Middle frontal gyrus (tissue), 1 donor: ENCODE results near the gene SAMD4A.

ENCODE experiments used
- DNase-seq: peaks from one replicate; pipeline ENCODE4 v3.0.0-alpha.2; 2015; ENCODE audit warnings: low spot score; ENCODE audit errors: extremely low spot score

The SAMD4A gene

DNA sequence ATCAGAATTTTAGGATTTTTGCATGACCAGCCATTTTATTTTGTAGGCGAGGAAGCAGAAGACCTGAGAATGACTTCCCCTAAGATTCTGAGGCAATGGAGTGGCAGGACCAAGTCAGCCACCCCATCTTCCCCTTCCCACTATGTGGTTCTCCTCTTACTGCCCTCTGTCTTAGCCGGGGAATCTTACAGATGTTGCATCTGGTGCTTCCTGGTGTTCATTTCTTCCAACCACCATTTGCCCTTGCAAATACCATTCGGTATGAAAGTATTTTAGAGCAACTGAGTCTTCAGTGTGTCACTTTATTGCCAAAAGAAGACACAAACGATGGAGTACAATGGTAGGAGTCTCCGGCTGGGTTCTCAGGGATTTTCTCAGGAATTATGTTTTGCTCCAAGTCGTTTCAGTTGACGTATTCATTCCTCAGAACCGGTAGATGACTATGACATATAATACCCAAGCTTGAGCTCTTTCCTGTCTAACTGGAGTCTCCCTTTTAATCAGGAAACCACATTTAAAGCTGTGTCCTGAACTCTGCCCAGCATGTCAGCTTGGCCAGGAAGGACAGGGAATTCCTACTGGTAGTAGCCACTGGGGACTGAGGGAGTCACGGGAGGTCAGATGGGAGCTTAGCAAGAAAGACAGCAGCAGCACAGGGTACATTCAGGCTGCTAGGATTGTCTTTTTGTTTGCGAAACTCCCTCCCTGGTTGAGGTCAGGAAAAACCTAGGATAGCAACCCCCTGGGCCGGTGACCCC lies 87.0 kb downstream of the SAMD4A start:
- no peak for DNase-seq

DNA sequence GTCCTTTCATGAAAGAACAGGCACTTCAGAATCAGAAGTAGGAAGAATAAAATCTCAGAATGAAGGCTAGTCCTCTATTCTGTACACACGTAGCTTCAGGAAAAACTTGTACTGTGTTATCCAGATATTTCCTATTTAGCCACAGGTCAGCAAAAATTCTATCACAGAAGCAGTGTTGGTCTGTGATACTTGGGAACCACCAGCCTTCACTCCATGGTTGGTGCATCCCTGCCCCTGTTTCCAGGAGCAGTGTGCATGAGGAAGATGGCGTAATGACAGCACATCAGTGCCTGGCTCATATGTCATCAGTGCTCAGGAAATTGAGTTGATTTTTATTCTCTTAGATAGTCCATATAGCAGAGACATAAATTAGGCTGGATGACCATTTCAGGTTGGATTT lies 87.7 kb downstream of the SAMD4A start:
- DNase-seq = no peak

DNA sequence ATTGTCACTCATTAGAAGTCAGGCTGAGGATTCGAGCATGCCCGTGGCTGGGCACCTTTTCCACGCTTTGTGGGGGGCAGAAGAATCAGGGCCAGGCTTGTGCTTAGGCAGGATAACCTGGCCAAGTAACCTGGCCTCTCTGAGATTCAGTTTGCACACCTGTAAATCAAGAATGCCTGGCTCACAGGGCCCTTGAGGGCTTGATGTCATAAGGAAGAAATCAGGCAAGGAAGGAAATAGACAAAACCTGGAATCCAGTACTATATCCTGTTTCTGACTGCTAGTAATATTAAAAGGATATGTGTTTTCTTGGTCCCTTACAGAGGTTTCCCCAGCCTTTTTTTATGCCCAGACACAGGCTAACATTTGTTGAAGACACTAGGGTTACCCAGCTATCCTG lies 91.9 kb downstream of the SAMD4A start:
- DNase-seq = no peak

DNA sequence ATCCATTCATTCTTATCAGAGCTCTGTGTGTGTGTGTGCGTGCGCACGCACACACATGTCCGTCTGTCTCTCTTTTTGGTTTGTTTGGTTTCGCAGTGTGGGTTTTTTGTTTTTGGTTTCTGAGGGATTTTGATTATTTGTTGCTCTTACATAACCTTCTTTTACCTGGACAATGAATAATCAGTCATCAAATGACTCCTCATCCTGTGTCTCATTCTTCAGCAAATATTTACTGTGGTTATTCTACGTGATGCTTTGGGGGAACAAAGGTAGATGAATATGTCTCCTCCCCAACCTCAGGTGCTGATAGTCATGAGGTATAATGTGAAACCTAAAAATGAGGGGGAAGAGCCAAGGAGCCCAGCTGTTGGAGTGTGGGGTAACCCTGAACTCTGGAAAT lies 92.4 kb downstream of the SAMD4A start:
- DNase-seq = no peak

DNA sequence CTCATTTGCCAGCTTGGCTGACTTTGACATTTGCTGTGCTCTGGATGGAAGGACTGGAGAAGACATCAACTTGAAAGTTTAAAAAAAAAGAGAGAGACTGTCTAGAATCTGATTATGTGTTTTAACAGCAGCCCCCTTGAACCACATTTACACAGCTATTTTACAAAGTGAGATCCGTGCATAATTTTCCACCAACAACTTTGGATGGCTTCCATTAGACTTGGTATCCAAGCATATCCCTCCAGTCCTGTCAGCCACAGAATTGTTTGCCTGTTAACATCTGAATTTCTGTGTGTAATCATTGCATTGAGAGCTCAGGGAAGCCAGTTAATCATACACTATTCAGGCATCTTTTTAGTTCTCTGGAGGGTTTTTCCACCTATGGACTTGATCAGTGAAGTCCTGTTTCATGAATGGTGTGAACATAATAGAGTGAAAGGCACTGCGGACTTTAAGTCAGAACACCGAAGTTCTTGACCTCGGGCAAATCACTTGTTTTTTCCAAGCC lies 93.7 kb downstream of the SAMD4A start:
- DNase-seq = no peak

DNA sequence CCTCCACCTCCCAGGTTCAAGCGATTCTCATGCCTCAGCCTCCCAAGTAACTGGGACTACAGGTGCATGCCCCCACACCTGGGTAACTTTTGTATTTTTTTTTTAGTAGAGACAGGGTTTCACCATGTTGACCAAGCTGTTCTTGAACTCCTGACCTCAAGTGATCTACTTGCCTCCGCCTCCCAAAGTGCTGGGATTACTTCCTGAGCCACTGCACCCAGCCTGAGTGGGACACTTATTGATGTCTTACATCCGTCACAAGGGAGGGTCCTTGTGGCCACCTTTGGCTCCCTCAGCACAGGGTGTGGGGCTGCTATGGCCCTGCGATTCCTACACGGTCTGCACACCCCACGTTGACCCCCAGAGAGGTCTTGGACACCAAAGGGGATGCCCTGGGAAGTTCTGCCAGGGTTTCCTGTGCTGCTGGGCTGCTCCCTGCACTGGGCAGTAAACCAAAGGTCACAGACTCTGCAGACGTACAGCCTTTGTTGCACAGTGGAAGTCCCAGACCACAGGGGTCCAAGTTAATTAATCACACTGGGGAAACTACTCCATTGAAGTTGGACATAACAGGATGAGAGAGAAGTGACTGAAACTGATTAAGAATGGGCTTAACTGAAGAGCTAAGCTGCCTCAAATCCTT lies 95.7 kb downstream of the SAMD4A start:
- no peak for DNase-seq

DNA sequence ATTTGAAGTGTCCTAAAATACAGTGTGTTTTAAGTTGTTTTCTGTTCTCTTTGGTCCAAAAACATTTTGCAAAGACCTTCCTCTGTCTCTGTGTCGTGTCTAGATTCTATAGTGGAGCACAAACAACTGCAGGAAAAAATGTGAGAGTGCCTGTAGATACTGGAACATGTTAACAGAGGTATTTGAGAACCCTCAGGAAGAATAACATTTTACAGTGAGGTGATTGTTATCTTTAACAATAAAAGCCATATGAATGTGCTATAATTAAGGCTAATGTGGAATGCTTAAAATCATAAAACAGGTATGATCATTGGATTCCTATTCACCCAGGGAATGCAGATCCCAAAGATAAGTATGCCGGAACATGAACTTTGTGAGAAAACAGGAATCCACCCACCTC lies 98.0 kb downstream of the SAMD4A start:
- DNase-seq = no peak

DNA sequence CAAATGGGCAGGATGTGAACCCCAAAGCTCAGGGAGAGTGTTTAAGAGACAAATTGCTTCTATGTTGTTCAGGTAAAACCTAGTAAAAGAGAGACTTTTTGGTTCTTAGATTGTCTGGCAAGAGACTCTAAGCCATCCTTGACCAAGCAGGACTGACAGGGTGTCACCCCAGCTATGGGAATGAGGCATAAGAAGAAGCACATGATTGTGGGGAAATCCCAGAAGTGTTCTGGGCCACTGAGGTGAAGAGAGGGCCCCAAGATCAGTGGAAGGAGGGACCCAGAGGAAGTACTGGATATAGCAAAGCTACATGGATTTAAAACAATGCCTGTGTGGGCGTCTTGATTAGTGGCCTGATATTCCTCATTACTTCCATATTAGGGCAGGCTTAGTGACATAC lies 99.0 kb downstream of the SAMD4A start:
- no peak for DNase-seq

DNA sequence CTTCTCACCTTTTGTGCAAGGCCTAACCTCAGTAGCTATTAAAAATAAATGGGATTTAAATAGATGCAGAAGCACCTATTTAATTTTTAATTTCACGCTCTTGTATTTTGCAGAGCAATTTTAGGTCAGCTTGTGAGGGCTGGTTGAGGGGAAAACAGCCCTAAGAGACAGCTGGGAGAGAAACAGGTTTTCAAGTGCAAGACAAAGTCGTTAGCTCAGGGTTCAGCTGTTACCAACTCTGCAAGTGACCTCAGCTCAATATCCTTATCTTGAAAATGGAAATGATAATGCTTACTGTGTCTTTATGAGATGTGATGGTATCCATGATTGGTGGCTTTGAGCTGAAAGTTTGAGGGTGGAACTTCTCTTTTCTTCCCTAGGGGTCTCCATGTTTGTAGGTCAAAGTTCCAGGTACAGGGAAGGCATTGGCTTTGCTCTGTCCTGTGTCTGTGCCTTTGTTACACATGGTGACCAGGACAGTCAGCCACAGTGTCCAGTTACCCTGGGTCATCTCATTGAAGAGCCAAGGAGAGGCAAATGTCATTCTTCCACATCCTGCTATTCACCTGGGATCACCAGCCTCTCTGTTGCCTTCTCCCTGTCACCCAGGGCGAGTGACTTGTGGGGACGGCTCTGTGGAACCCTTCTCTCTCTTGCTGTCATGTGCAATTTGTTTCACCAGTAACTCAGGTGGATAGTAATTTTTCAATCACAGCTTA lies 100.3 kb downstream of the SAMD4A start:
- DNase-seq = no peak

DNA sequence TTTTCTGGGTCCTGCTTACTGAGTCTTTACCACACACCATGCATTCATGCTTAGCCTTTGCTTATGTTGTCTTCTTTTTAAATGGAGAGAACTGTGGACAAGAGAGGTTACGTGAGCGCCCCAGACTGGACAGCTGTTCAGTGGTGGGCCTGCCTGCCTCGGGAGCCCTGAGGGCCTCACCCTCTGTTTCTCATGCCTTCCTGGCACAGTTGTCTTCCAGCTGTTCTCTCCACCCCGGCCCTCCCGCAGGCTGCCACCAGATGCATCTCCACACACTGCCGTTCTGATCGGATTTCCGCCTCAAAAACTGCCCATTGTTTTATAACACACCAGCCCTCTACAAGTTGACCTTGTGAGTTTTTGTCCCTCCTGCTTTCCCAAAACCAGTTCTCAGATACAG lies 100.8 kb downstream of the SAMD4A start:
- DNase-seq = no peak

DNA sequence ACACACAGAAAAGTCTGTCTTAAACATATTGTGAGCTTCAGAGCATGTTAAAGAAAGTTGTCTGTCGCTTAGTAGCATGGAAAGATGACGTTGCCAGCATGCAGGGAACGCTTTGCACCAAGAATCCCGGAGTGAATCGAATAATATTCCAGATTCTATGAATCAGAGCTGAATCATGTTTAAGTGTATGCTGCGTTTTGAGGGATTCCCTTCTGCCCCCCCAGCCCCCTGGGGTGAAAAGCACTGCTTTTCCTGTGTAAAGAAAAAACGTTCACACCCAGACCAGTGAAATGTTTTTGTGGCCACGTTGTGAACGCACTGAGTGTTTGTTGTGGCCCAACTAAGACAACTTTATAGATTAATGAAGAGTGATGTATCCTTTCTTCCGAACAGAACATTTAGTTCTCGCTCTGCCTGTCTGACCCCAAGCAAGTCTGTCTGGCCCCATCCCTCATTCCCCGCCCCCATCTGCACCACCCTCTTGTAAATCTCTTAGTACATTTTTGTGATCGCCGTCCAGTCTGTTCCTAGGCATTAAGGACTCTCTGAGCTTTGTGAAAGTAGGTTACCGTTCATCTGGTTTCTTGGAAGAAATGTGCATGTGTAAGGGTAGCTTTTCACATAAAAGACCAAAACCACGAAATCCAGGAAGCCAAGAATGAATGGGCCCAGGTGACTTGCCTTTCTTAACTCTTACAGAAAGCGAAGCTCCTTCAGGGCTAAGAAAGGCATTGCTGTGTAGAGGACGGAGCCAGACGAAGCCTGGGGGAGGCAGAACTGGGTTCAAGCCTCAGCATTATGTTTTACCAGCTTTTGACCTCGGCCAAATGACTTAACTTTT lies 103.0 kb downstream of the SAMD4A start:
- DNase-seq = no peak

DNA sequence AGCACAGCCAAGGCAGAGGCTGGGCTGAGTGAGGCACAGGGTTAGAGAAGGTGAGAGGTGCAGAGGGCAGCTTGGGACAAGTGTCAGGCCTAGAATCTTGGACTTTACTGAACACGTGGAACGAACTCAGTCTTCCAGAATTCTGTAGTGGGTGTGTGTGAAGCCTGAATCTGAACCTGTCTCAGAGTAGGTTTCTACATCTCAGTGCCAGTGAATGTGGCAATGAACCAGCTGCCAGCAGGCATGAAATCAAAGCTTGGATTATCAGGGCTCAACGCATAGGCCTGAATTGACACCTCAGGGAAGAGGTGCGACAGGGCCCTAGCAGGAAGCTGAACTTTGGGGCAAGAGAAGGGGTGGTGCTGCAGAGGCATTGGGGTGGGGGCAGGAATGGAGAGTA lies 104.6 kb downstream of the SAMD4A start:
- no peak for DNase-seq

DNA sequence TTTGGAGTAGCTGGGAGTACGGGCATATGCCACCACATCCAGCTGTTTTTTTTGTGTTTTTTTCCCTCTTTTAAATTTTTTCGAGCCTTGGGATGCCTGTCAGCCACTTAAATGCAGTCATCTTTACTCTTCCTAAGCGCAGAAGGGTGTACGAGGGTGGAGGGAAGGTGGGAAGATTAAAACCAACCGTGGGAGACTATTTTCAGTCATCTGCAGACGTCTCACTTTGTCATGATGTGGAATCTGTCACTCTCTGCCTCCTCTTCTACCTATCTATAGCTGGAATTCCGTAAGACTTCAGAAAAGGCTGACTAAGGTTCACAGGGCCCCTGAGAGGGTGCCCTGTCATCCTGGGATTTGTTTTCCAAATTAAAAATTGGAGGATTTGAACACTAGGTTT lies 105.3 kb downstream of the SAMD4A start:
- DNase-seq = no peak

DNA sequence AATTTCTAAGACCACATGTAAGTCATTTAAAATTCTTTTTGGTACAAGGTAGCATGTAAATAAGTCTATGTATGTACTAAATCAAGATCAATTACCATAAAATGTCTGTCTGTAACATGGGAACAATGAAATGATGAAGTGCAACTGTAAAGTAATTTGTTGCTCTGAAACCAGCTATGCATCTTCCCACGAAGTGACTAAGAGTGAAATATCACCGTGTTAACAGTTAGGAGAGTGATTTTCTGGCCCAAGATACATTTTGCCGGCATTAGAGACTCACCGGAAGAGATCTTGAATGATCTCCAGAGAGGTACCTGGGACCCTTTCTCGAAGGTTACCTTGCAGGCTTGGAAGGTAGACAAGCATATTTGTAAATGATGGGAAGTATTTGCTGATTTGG lies 105.8 kb downstream of the SAMD4A start:
- DNase-seq = no peak

DNA sequence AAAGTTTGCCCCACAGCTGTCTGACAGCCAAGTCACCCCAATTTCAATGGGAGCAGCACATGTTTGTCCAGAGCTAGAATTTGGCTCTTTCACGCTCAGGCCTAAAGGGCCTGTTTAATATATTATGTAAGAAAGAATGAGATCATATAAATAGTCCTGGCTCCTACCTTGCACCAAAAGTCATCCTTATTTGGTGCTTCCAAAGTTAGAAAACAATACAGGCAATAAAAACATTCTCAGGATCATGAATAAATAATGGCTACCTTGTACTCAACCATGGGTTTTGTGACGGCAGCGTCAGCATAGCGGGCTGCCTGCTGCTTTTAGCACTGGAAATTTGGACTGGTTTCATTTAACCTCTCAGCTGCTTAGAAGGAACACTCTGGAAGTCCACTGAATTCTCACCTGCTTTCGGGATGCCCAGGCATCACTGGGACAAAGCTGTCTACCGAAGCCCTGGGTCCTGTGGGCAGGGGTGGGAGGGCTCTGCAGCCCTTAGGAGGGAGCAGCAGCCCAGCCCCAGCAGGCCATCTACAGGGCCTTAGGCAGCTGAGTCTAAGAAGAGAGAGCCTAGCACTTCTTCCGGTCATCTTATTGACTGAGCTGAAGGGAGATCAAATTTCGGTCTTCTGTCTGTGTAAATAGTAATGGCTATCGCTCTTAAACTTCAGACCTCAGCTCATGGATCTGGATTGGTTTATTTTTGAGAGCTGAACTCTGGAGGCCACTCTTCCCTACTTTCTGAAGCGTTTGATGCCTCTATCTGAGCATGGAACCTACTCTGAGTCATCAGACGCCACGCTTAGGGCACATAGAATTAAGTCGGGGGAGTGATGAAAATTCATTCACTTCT lies 106.5 kb downstream of the SAMD4A start:
- DNase-seq = no peak

DNA sequence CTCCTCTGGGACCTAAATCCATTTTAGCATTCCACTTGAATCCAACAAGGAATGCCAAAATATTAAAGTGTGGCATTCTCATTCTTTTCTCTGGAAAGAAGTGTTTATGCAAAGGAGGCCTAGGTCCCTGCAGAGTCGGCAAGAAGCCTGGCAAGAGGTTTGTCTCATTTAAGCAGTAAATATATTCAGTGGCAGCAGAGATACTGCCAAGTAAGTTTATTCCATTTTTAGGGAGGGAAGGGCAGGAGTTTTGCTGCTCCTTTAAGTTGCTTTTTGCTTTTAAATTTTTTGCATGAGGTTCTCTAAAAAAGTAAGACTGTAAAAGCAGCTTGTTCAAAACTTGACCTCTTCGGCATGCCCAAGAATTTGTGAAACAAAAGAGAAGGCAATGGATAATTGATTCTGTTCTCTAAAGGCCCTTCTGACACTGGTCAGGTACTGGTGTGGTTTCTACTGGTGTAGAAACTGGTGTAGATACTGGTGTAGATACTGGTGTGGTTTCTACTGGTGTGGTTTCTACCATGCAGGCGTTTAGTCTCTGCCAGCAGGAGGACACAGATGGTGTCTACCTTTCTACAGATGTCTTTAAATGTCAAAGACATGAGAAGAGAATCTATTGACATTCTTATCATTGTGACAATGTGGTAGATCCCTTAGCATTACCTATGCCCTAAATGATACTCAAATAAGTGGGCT lies 107.3 kb downstream of the SAMD4A start:
- DNase-seq = peak; percentile 46

DNA sequence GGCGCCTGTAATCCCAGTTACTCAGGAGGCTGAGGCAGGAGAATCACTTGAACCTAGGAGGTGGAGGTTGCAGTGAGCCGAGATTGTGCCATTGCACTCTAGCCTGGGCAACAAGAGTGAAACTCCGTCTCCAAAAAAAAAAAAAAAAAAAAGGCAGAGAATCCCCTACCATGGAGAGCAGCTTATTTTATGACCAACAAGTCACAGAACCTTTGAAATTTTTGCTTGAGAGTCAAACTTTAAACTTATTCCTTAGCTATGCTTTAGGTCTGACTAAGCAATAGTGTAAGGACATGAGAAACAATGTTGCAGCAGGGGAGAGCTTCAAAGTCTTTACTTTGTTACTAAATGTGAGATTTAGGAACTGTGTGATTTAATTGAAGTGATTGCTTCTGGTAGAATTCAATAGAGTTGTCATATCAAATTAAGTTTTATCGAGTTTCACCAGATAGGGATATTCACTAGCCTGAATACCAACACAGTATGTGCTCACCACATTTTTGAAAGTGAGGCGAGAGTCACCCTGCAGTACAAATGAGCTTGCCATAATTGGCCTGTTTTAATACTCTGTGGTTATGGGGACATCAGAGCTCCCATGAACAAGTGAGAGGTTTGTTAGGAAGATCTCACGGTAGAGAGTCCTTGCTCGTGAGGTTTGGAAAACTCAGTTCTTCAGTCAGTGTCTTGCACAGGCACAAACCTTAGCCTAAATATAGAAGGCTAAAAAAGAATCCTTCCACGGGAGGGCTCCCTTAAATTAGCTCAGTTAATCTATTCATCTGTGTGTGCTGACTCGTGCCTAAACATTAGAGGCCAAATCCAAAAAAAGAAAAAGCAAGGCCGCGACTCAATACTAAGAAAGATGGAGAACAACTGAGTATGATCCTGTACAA lies 108.6 kb downstream of the SAMD4A start:
- DNase-seq = no peak

DNA sequence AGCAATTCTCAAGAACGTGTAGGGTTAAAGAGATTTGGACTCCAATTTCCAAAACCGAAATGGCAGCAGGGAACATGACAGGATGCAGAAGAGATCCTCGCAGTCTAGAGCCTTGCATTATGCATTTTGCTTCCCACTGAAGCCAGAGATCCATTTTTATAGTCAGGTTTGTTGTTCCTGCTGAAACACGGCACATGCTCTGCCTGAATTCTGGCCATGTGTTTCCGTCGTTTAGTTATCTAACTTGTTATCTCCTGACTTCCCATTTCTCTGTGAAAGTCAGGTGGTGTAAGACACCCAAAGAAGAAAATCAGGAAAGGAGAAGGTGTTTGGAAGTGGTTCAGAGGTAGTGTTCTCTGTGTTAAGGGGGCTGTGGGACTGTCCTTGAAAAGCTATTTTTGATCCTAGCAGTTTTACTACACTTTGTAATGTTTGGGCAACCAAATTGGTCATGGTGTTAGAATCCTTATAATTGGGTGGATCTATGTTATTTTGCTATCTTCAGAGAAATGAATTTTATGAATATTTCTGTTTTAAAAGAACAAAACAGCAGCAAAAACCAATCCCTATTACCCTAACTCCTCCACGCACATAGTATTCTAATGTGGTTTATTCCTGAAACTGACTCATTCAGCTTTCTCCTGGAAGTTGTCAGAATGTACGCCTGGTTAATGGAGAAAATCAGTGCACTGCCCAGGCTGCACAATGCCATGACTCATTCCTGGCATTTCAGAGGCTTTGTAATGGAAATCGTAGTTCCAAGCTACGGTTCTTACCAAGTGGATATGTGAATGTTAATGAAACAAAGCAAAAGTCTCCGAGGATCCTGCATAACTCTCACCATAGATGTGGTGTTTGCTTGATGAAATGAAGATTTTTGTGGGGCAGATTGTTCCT lies 110.1 kb downstream of the SAMD4A start:
- DNase-seq = peak; percentile 33
